Esophagus muscularis mucosa (tissue), 4 donors: ENCODE data around the gene GPS1. TPM values are rescaled to one million over a fixed set of nuclear protein-coding genes. Genes with fewer than 3 reads are reported as not detected.
A peak's percentile ranks its signal among the peaks of the same experiment; 100 is the strongest.

Experiments
- DNase-seq: peaks from one replicate; pipeline ENCODE4 v3.0.0-alpha.2; 2017; ENCODE audit errors: extremely low spot score
- H3K27ac ChIP-seq, 4 donors: fragments of 200-600 bp; sonication (generic); replicated peaks in 1 of 4; 1 replicate in 3 of 4; 2 replicates in 1 of 4; pipeline ENCODE4 v1.5.1; 2016 to 2019; ENCODE audit warnings: mild to moderate bottlenecking in 1 of 4
- H3K27me3 ChIP-seq, 4 donors: fragments of 200-600 bp; sonication (generic); one replicate each; pipeline versions ENCODE4 v1.5.1 to v1.6.0; 2016 to 2019
- H3K36me3 ChIP-seq, 4 donors: fragments of 200-600 bp; sonication (generic); one replicate each; pipeline ENCODE4 v1.5.1; 2016 to 2019
- H3K4me1 ChIP-seq, 4 donors: fragments of 200-600 bp; sonication (generic); one replicate each; pipeline ENCODE4 v1.5.1; 2016 to 2019
- H3K4me3 ChIP-seq, 4 donors: fragments of 200-600 bp; sonication (generic); 1 replicate in 2 of 4; 2 replicates in 2 of 4; pipeline ENCODE4 v1.5.1; 2016 to 2019; ENCODE audit warnings: mild to moderate bottlenecking in 4 of 4, moderate library complexity in 1 of 4
- H3K9me3 ChIP-seq, 4 donors: fragments of 200-600 bp; sonication (generic); 1 replicate in 3 of 4; 2 replicates in 1 of 4; pipeline ENCODE4 v1.5.1; 2016 to 2019
- CTCF ChIP-seq, 3 experiments: fragments of 200-600 bp in 2 of 3; fragments of 450-650 bp in 1 of 3; sonication (generic) in 2 of 3; IDR thresholded peaks; one replicate each; pipeline ENCODE4 v1.5.1; 2017 to 2019; ENCODE audit warnings: antibody characterized with exemption in 3 of 3, mild to moderate bottlenecking in 2 of 3, moderate library complexity in 1 of 3
- EP300 ChIP-seq: sonication (generic); formaldehyde crosslinking; IDR thresholded peaks from one replicate; pipeline ENCODE4 v1.6.1; 2017; ENCODE audit warnings: antibody characterized with exemption
- POLR2A ChIP-seq: fragments of 450-650 bp; IDR thresholded peaks from one replicate; pipeline ENCODE4 v1.6.1; 2017; ENCODE audit warnings: antibody characterized with exemption, moderate library complexity, mild to moderate bottlenecking, low read depth
- POLR2AphosphoS5 ChIP-seq, 2 donors: sonication (generic); formaldehyde crosslinking; IDR thresholded peaks; one replicate each; pipeline ENCODE4 v1.6.1; 2017; ENCODE audit warnings: antibody characterized with exemption in 2 of 2
- WGBS: methylation state at CpG from one replicate; pipeline ENCODE4 v1.1.5; 2018; 5-methylcytosine and 5-hydroxymethylcytosine counted together
- intact Hi-C: fragments of 100-400 bp; cut with DNase I; formaldehyde crosslinking; loops from one replicate; pipeline ENCODE4 v1.15.1; 2023
- total RNA-seq, 4 donors: library from RNA; depleted of rRNA; stranded (reverse); fragments of >200 nt; gene quantifications; one replicate each; pipeline versions ENCODE4 v1.1.0 to v1.2.1, GENCODE V29; 2016

The GPS1 gene
- total RNA-seq, 4 donors from 2014 or later: 64.4 to 108 (median 85.4) TPM

- whole genome bisulfite sequencing: 55% methylated on average over 16 of the region's 34 CpGs
- no peak overlapping the region for H3K4me3 ChIP-seq
- no peaks in the 10 kb centered on the region for H3K9me3 ChIP-seq
- intact Hi-C loops: no loop called here
- H3K27ac ChIP-seq: no peak overlapping the region
- H3K36me3 ChIP-seq: peaks cover 3 to 25% (median 18%) of the 10 kb centered on the region in 4 donors
- peaks cover 26 to 48% (median 38%) of the 10 kb centered on the region in 4 donors for H3K4me1 ChIP-seq
- H3K27me3 ChIP-seq: no peaks in the 10 kb centered on the region
- DNase-seq: no peak
- no peak for TF ChIP-seq POLR2A
- peak; percentile 39 to 80 (median 58) for TF ChIP-seq CTCF (IDR thresholded peaks at IDR 0.05)
- TF ChIP-seq EP300: no peak
- no peak for TF ChIP-seq POLR2AphosphoS5 (IDR thresholded peaks at IDR 0.05)
These were observed 31.8 kb upstream of the GPS1 start for GRCh38 chr17:82019690-82020571.

DNA sequence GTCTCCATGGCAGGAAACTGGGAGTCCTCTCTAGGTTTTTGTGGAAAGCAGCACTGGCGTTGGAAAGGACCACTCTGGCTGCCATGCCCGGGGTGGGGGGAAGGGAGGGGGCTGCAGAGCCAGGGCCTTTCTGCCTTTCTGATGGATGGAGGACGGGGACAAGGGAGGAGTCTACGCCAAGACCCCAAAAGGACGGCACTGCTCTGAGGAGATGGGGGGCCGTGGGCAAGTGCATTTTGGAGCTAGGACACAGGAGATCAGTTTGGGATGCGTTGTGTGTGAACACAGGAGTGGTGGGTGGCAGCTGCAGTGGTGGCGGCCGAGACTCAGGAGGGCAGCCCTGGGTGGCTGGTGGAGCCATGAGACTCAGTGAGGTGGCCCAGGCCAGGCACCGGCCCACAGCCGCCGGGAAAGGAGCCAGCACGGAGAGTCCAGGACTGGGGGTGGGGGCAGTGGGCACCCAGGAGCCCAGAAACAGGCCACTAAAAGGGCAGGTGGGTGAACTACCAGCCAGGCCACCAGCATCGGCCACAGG, 31.1 kb upstream of the GPS1 start:
- H3K27ac ChIP-seq: no peak overlapping the region
- no peaks in the 10 kb centered on the region for H3K9me3 ChIP-seq
- no peak overlapping the region for H3K4me3 ChIP-seq
- H3K36me3 ChIP-seq: peaks cover 3 to 30% (median 18%) of the 10 kb centered on the region in 4 donors
- intact Hi-C loops: loop anchor here (1.0 kb wide), 1 partner anchor 61 kb away; no protein-coding TSS in a partner anchor
- DNase-seq: no peak
- WGBS: 72% methylated on average over 13 of the region's 14 CpGs
- H3K27me3 ChIP-seq: no peaks in the 10 kb centered on the region
- TF ChIP-seq EP300: no peak
- TF ChIP-seq POLR2A: no peak
- no peak for TF ChIP-seq CTCF (IDR thresholded peaks at IDR 0.05)
- no peak for TF ChIP-seq POLR2AphosphoS5 (IDR thresholded peaks at IDR 0.05)
- H3K4me1 ChIP-seq: peaks cover 26 to 50% (median 38%) of the 10 kb centered on the region in 4 donors

DNA sequence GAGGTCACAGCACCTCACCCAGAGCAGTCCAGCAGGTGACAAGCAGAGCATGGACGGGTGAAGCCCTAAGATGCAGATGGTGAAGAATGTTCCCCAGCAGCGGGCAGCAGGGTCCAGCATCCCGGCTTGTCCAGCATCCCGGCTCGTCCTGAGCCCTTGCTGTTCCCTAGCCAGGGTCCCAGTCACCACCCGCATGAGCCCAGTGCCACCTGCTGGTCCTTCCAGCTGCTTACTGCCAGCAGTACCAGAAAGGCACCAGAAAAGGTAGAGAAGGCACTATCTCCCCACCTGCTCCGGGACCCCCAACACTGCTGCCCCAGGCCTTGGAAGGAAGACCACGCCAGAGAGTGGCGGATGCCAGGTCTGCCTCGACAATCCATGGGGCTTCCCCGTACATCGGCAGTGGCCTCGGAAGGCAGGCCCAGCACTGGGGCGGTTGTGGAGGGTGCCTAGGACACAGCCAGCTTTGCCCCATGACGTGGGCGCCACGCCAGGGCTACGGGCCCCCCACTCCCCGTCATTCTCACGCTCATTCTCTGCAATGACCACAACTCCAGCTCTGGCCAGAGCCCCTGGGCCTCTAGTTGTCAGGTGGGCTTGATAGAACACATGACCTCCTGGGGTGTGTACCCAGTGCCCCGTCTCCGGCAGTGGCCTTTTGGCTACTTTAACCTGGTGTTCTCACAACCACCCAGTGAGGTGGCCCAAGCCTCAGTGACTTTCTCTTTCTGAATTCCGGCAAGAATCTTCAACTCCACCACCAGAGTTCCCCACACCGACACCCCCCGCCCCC, 30.4 kb upstream of the GPS1 start:
- H3K9me3 ChIP-seq: no peaks in the 10 kb centered on the region
- H3K27me3 ChIP-seq: no peaks in the 10 kb centered on the region
- peaks cover 26 to 50% (median 38%) of the 10 kb centered on the region in 4 donors for H3K4me1 ChIP-seq
- intact Hi-C loops: loop anchor here (1.0 kb wide), 1 partner anchor 62 kb away; no protein-coding TSS in a partner anchor
- H3K27ac ChIP-seq: peak overlapping the region in 1 of 4 donors; percentile 83
- no peak for DNase-seq
- TF ChIP-seq POLR2A (no peak), CTCF (IDR thresholded peaks at IDR 0.05) (peak; percentile 53 to 75 (median 70)), EP300 (no peak), POLR2AphosphoS5 (IDR thresholded peaks at IDR 0.05) (no peak)
- WGBS: 37% methylated on average over 20 of the region's 25 CpGs
- H3K4me3 ChIP-seq: peak overlapping the region; percentile 83 to 96 (median 86)
- H3K36me3 ChIP-seq: peaks cover 3 to 31% (median 18%) of the 10 kb centered on the region in 4 donors

DNA sequence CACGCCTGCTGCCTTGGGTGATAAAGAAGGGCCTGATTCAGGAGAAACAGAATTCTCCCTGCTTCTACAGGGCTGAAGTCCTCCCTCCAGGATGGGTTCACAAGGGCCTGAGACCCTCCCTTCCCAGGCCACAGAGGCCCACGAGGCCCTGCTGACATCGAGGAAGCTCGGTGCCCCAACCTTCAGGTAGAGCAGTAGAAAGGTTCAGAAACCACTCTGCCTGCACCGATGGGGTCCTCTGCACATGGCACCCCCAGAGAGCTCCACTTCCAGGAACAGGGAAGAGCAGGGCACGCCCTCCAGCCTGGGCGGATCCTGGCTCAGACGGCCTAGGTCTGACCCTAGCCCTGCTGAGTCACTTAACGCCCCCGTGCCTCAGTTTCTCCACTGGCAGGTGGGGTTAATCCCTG, 29.8 kb upstream of the GPS1 start:
- TF ChIP-seq POLR2A: no peak
- no peak for TF ChIP-seq POLR2AphosphoS5 (IDR thresholded peaks at IDR 0.05)
- no peak for TF ChIP-seq CTCF (IDR thresholded peaks at IDR 0.05)
- no peak for TF ChIP-seq EP300
- H3K27ac ChIP-seq: peak overlapping the region; percentile 64 to 83 (median 75)
- 0% methylated on average over 1 of the region's 10 CpGs for WGBS
- intact Hi-C loops: loop anchor here (1.0 kb wide), 1 partner anchor 63 kb away; no protein-coding TSS in a partner anchor
- no peaks in the 10 kb centered on the region for H3K9me3 ChIP-seq
- no peak for DNase-seq
- H3K4me1 ChIP-seq: peaks cover 26 to 50% (median 38%) of the 10 kb centered on the region in 4 donors
- peak overlapping the region; percentile 83 to 96 (median 86) for H3K4me3 ChIP-seq
- H3K36me3 ChIP-seq: peaks cover 3 to 34% (median 19%) of the 10 kb centered on the region in 4 donors
- no peaks in the 10 kb centered on the region for H3K27me3 ChIP-seq
